ENCODE results near the gene EEF1A2. TPM values are rescaled to one million over a fixed set of nuclear protein-coding genes. Genes with fewer than 3 reads are reported as not detected.

EEF1A2 gene
- total and polyA plus RNA-seq, 2 donors (not counting 3 experiments of a cell fraction or from before 2014, with no cell fraction given) = 2.7 to 3.4 TPM

GRCh38 chr20:63459070-63459380 lies 39.9 kb downstream of the EEF1A2 start:
- no peak for TF ChIP-seq EZH2 (IDR thresholded peaks at IDR 0.05; ENCODE audit: borderline replicate concordance, low read depth, low read length, severe bottlenecking)
- TF ChIP-seq JUN (IDR thresholded peaks at IDR 0.05; ENCODE audit: borderline replicate concordance, insufficient read depth, insufficient read length, low read depth) = no peak
- dilution Hi-C loops (cut with MboI; ENCODE audit: extremely low pct_ligation_motif_present, low sequenced_read_pairs) (no loop called here), intact Hi-C loops (cut with micrococcal nuclease) (no loop called here)
- Histone ChIP-seq H3K4me2 (ENCODE audit: insufficient read depth, low read length) (no peak overlapping the region), H3K9ac (replicated peaks; ENCODE audit: extremely low read depth, insufficient read depth, low read length) (no peak overlapping the region), H4K20me1 (replicated peaks; ENCODE audit: control insufficient read depth, extremely low read depth, insufficient read depth, low read length) (no peaks in the 10 kb centered on the region), H3K27ac (ENCODE audit: insufficient read depth, low read depth, low read length) (no peak overlapping the region), H3K27me3 (ENCODE audit: control insufficient read depth in 2 of 2, insufficient read depth in 2 of 2, low read length in 2 of 2) (peaks cover 5 to 11% of the 10 kb centered on the region in 2 experiments), H3K9me3 (replicated peaks; ENCODE audit: control insufficient read depth, insufficient read depth, low read length) (no peaks in the 10 kb centered on the region), H3K36me3 (ENCODE audit: control insufficient read depth in 2 of 2, extremely low read depth in 1 of 2, insufficient read depth in 2 of 2, low read length in 2 of 2) (no peaks in the 10 kb centered on the region), H3K9me1 (replicated peaks; ENCODE audit: control insufficient read depth, extremely low read depth, insufficient read depth, low read length) (no peaks in the 10 kb centered on the region), H3K79me2 (ENCODE audit: control insufficient read depth, insufficient read depth, low read length) (no peaks in the 10 kb centered on the region), H2AFZ (ENCODE audit: low read depth, low read length) (no peak overlapping the region), H3K4me1 (ENCODE audit: control insufficient read depth, extremely low read depth, insufficient read depth, low read length) (no peaks in the 10 kb centered on the region), H3K4me3 (replicated peaks in 1 of 3; ENCODE audit: insufficient read depth in 1 of 3, low read depth in 1 of 3, low read length in 3 of 3) (no peak overlapping the region)
- CTCF ChIA-PET = no interaction called here
- no TSS peak for BruUV-seq (replicated peaks)
- DNase-seq (ENCODE audit: low read depth, low spot score) = no peak
- POLR2A ChIA-PET = no interaction called here
- FAIRE-seq = no peak

- H3K36me3 ChIP-seq (ENCODE audit: control insufficient read depth in 2 of 2, extremely low read depth in 1 of 2, insufficient read depth in 2 of 2, low read length in 2 of 2) = no peaks in the 10 kb centered on the region
- FAIRE-seq = no peak
- intact Hi-C loops (cut with micrococcal nuclease) (no loop called here), dilution Hi-C loops (cut with MboI; ENCODE audit: extremely low pct_ligation_motif_present, low sequenced_read_pairs) (no loop called here)
- H3K9ac ChIP-seq (replicated peaks; ENCODE audit: extremely low read depth, insufficient read depth, low read length) = no peak overlapping the region
- H4K20me1 ChIP-seq (replicated peaks; ENCODE audit: control insufficient read depth, extremely low read depth, insufficient read depth, low read length) = no peaks in the 10 kb centered on the region
- ChIA-PET POLR2A (no interaction called here), CTCF (no interaction called here)
- TF ChIP-seq EZH2 (IDR thresholded peaks at IDR 0.05; ENCODE audit: borderline replicate concordance, low read depth, low read length, severe bottlenecking) = no peak
- no peak for TF ChIP-seq FOS (IDR thresholded peaks at IDR 0.05; ENCODE audit: borderline replicate concordance, insufficient read depth, low read length)
- TF ChIP-seq POLR2AphosphoS5 (IDR thresholded peaks at IDR 0.05; ENCODE audit: insufficient read depth, low read depth, low read length) = no peak
- TF ChIP-seq CTCF (IDR thresholded peaks at IDR 0.05; ENCODE audit: extremely low read depth in 1 of 2, insufficient read depth in 1 of 2, low read depth in 1 of 2, low read length in 2 of 2) = no peak
- no peak for TF ChIP-seq JUN (IDR thresholded peaks at IDR 0.05; ENCODE audit: borderline replicate concordance, insufficient read depth, insufficient read length, low read depth)
- no peak for TF ChIP-seq POLR2A (IDR thresholded peaks at IDR 0.05; ENCODE audit: low read depth, low read length)
- no peak for TF ChIP-seq MAX (IDR thresholded peaks at IDR 0.05; ENCODE audit: insufficient read depth, insufficient read length)
- no peak for TF ChIP-seq MYC (IDR thresholded peaks at IDR 0.05; ENCODE audit: low read depth, low read length)
- no peak for TF ChIP-seq GATA2 (IDR thresholded peaks at IDR 0.05; ENCODE audit: insufficient read depth, insufficient read length, low read depth, low read length)
- H3K27me3 ChIP-seq (ENCODE audit: control insufficient read depth in 2 of 2, insufficient read depth in 2 of 2, low read length in 2 of 2) = peaks cover 5 to 11% of the 10 kb centered on the region in 2 experiments
- no TSS peak for BruUV-seq (replicated peaks)
- no peak overlapping the region for H2AFZ ChIP-seq (ENCODE audit: low read depth, low read length)
- H3K4me1 ChIP-seq (ENCODE audit: control insufficient read depth, extremely low read depth, insufficient read depth, low read length) = no peaks in the 10 kb centered on the region
- no peaks in the 10 kb centered on the region for H3K79me2 ChIP-seq (ENCODE audit: control insufficient read depth, insufficient read depth, low read length)
- no peak overlapping the region for H3K4me2 ChIP-seq (ENCODE audit: insufficient read depth, low read length)
- H3K9me3 ChIP-seq (replicated peaks; ENCODE audit: control insufficient read depth, insufficient read depth, low read length) = no peaks in the 10 kb centered on the region
- no peak overlapping the region for H3K27ac ChIP-seq (ENCODE audit: insufficient read depth, low read depth, low read length)
- H3K4me3 ChIP-seq (replicated peaks in 1 of 3; ENCODE audit: insufficient read depth in 1 of 3, low read depth in 1 of 3, low read length in 3 of 3) = no peak overlapping the region
- no peaks in the 10 kb centered on the region for H3K9me1 ChIP-seq (replicated peaks; ENCODE audit: control insufficient read depth, extremely low read depth, insufficient read depth, low read length)
- DNase-seq (ENCODE audit: low read depth, low spot score) = no peak
Measured at GRCh38 chr20:63458170-63459069, 40.5 kb downstream of the EEF1A2 start.

All from endothelial cell of umbilical vein (primary cell).